Gastroesophageal sphincter (tissue), 4 donors: ENCODE measurements around the gene SLC25A28. TPM values are rescaled to one million over a fixed set of nuclear protein-coding genes. Genes with fewer than 3 reads are reported as not detected.
"Not testable (repeated sequence)": the region's sequence is repeated elsewhere in the genome, so short reads cannot be mapped to it uniquely, and the experiment has no call there.

Experiments used
- ATAC-seq: fragments of 150-250 bp; one replicate; pipeline ENCODE4 v1.9.1; 2016; ENCODE audit warnings: mild to moderate bottlenecking, moderate library complexity
- H3K27ac ChIP-seq, 4 donors: fragments of 200-600 bp; sonication (generic) in 3 of 4; 1 replicate in 3 of 4; 2 replicates in 1 of 4; pipeline ENCODE4 v1.5.1; 2016 to 2019
- H3K27me3 ChIP-seq: fragments of 200-600 bp; sonication (generic); one replicate; pipeline ENCODE4 v1.5.1; 2019
- H3K36me3 ChIP-seq, 2 donors: fragments of 200-600 bp; sonication (generic); one replicate each; pipeline ENCODE4 v1.5.1; 2019; ENCODE audit warnings: control low read depth in 1 of 2
- H3K4me1 ChIP-seq, 3 donors: fragments of 200-600 bp; sonication (generic); 1 replicate in 2 of 3; 2 replicates in 1 of 3; pipeline ENCODE4 v1.5.1; 2016 to 2019; ENCODE audit warnings: control low read depth in 2 of 3
- H3K4me3 ChIP-seq, 2 donors: fragments of 200-600 bp; sonication (generic); one replicate each; pipeline ENCODE4 v1.5.1; 2019; ENCODE audit warnings: mild to moderate bottlenecking in 1 of 2, moderate library complexity in 1 of 2
- H3K9me3 ChIP-seq, 3 donors: fragments of 200-600 bp; sonication (generic); one replicate each; pipeline ENCODE4 v1.5.1; 2017 to 2019; ENCODE audit warnings: control low read depth in 2 of 3
- EP300 ChIP-seq: sonication (generic); formaldehyde crosslinking; IDR thresholded peaks from one replicate; pipeline ENCODE4 v1.6.1; 2017; ENCODE audit warnings: antibody characterized with exemption, mild to moderate bottlenecking
- POLR2A ChIP-seq, 2 donors: fragments of 450-650 bp; IDR thresholded peaks; one replicate each; pipeline ENCODE4 v1.6.1; 2017; ENCODE audit warnings: antibody characterized with exemption in 2 of 2, mild to moderate bottlenecking in 2 of 2, moderate library complexity in 1 of 2
- POLR2AphosphoS5 ChIP-seq: sonication (generic); formaldehyde crosslinking; IDR thresholded peaks from one replicate; pipeline ENCODE4 v1.6.1; 2017; ENCODE audit warnings: antibody characterized with exemption
- WGBS, 2 donors: methylation state at CpG; one replicate each; pipeline ENCODE4 v1.1.5; 2018; ENCODE audit warnings: low coverage in 1 of 2; 5-methylcytosine and 5-hydroxymethylcytosine counted together
- total RNA-seq, 4 donors: library from RNA; depleted of rRNA; stranded (reverse); fragments of >200 nt; gene quantifications; one replicate each; pipeline ENCODE4 v1.1.0, GENCODE V29; 2016
- TF ChIP-seq, protein P1 (sequence below), 4 experiments: fragments of 200-600 bp in 2 of 4; fragments of 450-650 bp in 2 of 4; sonication (generic) in 1 of 4; IDR thresholded peaks; one replicate each; pipeline ENCODE4 v1.5.1; 2017 to 2019; ENCODE audit warnings: antibody characterized with exemption in 4 of 4, mild to moderate bottlenecking in 2 of 4, moderate library complexity in 2 of 4

SLC25A28 gene
- total RNA-seq, 4 donors from 2014 or later: 18.6 to 55.6 (median 33.3) TPM

GRCh38 chr10:99598011-99598410 lies 22.2 kb downstream of the SLC25A28 start:
- no peaks in the 10 kb centered on the region for H3K9me3 ChIP-seq
- H3K27me3 ChIP-seq: peaks cover 19% of the 10 kb centered on the region
- H3K4me3 ChIP-seq: no peak overlapping the region
- H3K27ac ChIP-seq: no peak overlapping the region
- TF ChIP-seq, protein P1, sequence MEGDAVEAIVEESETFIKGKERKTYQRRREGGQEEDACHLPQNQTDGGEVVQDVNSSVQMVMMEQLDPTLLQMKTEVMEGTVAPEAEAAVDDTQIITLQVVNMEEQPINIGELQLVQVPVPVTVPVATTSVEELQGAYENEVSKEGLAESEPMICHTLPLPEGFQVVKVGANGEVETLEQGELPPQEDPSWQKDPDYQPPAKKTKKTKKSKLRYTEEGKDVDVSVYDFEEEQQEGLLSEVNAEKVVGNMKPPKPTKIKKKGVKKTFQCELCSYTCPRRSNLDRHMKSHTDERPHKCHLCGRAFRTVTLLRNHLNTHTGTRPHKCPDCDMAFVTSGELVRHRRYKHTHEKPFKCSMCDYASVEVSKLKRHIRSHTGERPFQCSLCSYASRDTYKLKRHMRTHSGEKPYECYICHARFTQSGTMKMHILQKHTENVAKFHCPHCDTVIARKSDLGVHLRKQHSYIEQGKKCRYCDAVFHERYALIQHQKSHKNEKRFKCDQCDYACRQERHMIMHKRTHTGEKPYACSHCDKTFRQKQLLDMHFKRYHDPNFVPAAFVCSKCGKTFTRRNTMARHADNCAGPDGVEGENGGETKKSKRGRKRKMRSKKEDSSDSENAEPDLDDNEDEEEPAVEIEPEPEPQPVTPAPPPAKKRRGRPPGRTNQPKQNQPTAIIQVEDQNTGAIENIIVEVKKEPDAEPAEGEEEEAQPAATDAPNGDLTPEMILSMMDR (IDR thresholded peaks at IDR 0.05): no peak
- TF ChIP-seq POLR2A (IDR thresholded peaks at IDR 0.05): no peak
- no peak for TF ChIP-seq POLR2AphosphoS5
- TF ChIP-seq EP300: no peak
- no peaks in the 10 kb centered on the region for H3K4me1 ChIP-seq
- ATAC-seq: no peak
- WGBS, 2 donors: 77 to 80% methylated on average over 4 of the region's 4 CpGs
- H3K36me3 ChIP-seq: no peaks in the 10 kb centered on the region

DNA sequence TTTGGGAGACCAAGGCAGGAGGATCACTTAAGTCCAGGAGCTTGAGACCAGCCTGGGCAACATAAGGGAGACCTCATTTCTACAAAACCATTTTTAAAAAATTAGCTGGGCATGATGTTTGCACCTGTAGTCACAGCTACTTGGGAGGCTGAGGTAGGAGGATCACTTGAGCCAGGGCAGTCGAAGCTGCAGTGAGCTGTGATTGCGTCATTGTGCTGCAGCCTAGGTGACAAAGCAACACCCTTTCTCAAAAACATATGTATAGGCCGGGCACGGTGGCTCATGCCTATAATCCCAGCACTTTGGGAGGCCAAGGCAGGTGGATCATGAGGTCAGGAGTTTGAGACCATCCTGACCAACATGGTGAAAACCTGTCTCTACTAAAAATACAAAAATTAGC lies 23.5 kb downstream of the SLC25A28 start:
- H3K4me1 ChIP-seq, ATAC-seq, H3K36me3 ChIP-seq, H3K9me3 ChIP-seq, H3K27ac ChIP-seq, H3K4me3 ChIP-seq: not testable (repeated sequence)
- 73 to 90% methylated on average over 4 of the region's 4 CpGs for WGBS, 2 donors
- peaks cover 19% of the 10 kb centered on the region for H3K27me3 ChIP-seq

- H3K4me3 ChIP-seq: no peak overlapping the region
- peaks cover 14% of the 10 kb centered on the region for H3K27me3 ChIP-seq
- TF ChIP-seq POLR2AphosphoS5 (no peak), POLR2A (IDR thresholded peaks at IDR 0.05) (no peak), EP300 (no peak)
- TF ChIP-seq, protein P1 (IDR thresholded peaks at IDR 0.05): no peak
- WGBS, 2 donors: 45 to 54% methylated on average over 2 to 5 of the region's 6 CpGs
- no peaks in the 10 kb centered on the region for H3K9me3 ChIP-seq
- H3K36me3 ChIP-seq: no peaks in the 10 kb centered on the region
- H3K27ac ChIP-seq: no peak overlapping the region
- H3K4me1 ChIP-seq: no peaks in the 10 kb centered on the region
- ATAC-seq: no peak
These were observed 24.3 kb downstream of the SLC25A28 start for GRCh38 chr10:99595770-99596465.

- H3K4me1 ChIP-seq: no peaks in the 10 kb centered on the region
- peaks cover 12% of the 10 kb centered on the region for H3K27me3 ChIP-seq
- H3K27ac ChIP-seq: no peak overlapping the region
- H3K9me3 ChIP-seq: no peaks in the 10 kb centered on the region
- no peak for ATAC-seq
- H3K36me3 ChIP-seq: no peaks in the 10 kb centered on the region
- H3K4me3 ChIP-seq: no peak overlapping the region
- TF ChIP-seq POLR2A (IDR thresholded peaks at IDR 0.05): no peak
- TF ChIP-seq, protein P1 (IDR thresholded peaks at IDR 0.05): no peak
- TF ChIP-seq EP300: no peak
- TF ChIP-seq POLR2AphosphoS5: no peak
- 0 to 40% methylated on average over 1 of the region's 3 CpGs for WGBS, 2 donors
These were observed 25.0 kb downstream of the SLC25A28 start for GRCh38 chr10:99595236-99595635.

DNA sequence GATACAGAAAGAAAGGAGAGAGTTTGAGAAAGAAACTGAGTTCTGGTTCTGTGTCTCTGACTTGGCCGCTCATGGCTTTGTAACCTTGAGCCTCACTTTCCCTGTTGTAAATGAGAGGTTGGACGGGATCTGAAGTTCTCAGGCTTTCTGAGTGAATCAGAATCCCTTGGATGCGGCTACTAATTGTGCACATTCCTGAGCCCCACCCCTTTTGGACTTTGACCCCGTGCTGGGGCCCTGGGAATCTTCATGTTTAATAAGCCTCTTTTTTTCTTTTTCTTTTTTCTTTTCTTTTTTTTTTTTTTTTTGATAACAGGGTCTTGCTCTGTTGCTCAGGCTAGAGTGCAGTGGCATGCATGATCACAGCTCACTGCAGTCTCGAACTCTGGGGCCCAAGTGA lies 26.9 kb downstream of the SLC25A28 start:
- WGBS, 2 donors: 70 to 71% methylated on average over 2 to 5 of the region's 5 CpGs
- ATAC-seq: no peak
- no peaks in the 10 kb centered on the region for H3K9me3 ChIP-seq

More for the DNA sequence above, 26.9 kb downstream of the SLC25A28 start:
- TF ChIP-seq POLR2AphosphoS5: no peak
- TF ChIP-seq, protein P1 (IDR thresholded peaks at IDR 0.05): no peak
- no peak for TF ChIP-seq POLR2A (IDR thresholded peaks at IDR 0.05)
- no peak for TF ChIP-seq EP300
- Histone ChIP-seq H3K27ac (no peak overlapping the region), H3K4me1 (no peaks in the 10 kb centered on the region), H3K4me3 (no peak overlapping the region), H3K27me3 (peaks cover 12% of the 10 kb centered on the region), H3K36me3 (no peaks in the 10 kb centered on the region)
